Measurements from ENCODE around the gene CYFIP2. TPM values are rescaled to one million over a fixed set of nuclear protein-coding genes. Genes with fewer than 3 reads are reported as not detected.

CYFIP2 gene
- total and polyA plus RNA-seq, 10 of the 15 experiments (the other 5 are each of a cell fraction or from before 2014, with no cell fraction given), result 43.4 to 173 (median 96.0) TPM

DNA sequence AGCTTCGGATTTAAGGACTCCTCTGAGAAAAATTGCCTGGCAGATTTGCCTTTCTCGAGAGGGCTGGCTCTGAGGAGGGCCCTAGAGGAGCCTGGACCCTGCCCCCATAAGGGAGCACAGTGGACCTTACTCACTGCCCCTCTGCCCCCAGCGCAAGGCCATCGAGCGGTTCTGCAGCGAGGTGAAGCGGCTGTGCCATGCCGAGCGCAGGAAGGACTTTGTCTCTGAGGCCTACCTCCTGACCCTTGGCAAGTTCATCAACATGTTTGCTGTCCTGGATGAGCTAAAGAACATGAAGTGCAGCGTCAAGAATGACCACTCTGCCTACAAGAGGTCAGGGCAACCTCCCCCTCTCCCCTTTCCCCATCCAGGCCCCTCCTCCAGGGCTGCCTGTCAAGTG lies 34.6 kb downstream of the CYFIP2 start:
- FAIRE-seq, result no peak
- H3K9me3 ChIP-seq (replicated peaks; ENCODE audit: control insufficient read depth, insufficient read depth, low read length), result no peaks in the 10 kb centered on the region
- POLR2A ChIA-PET, result no interaction called here

DNA sequence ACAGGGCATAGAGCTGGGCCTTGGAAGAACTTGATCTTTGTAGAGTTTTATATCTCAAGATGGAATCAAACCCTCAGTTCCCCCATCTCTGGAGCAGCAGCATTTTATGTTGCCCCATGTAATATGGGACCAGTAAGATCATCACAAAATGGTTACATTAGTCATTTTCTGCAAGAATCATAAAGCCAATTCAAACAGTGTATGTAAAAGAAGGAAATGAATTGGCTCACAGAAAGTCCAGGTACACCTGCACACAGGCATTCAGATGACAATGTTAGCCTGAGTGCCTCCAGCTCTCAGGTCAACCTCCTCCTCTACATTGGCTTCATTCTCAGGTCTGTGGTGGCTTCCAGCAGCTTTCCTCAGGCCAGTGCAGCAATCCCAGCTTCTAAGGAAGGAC lies 35.1 kb downstream of the CYFIP2 start:
- ChIA-PET CTCF (interaction anchor here (13.9 kb wide), 1 partner anchor 45 kb away, joined by 213 read pairs; no protein-coding TSS in a partner anchor), RAD21 (ENCODE audit: unreplicated experiment) (no interaction called here), POLR2A (no interaction called here), SMC1A (ENCODE audit: uncharacterized antibody, unreplicated experiment) (interaction anchor here (1.1 to 1.4 kb wide), 2 partner anchors 26 to 47 kb away, joined by 3 to 4 read pairs; no protein-coding TSS in a partner anchor)
- Histone ChIP-seq H3K9ac (ENCODE audit: control insufficient read depth, insufficient read depth, low read length) (no peak overlapping the region), H2AFZ (ENCODE audit: control insufficient read depth, low read depth, low read length) (no peak overlapping the region), H3K4me3 (no peak overlapping the region), H3K27ac (ENCODE audit: control insufficient read depth, insufficient read depth) (no peak overlapping the region), H4K20me1 (ENCODE audit: control insufficient read depth, insufficient read depth) (no peaks in the 10 kb centered on the region), H3K36me3 (ENCODE audit: control insufficient read depth in 2 of 2, insufficient read depth in 2 of 2, low read length in 1 of 2) (peaks cover 12 to 38% of the 10 kb centered on the region in 2 experiments), H3K4me1 (ENCODE audit: control insufficient read depth, insufficient read depth, low read length) (no peaks in the 10 kb centered on the region), H3K4me2 (ENCODE audit: control insufficient read depth, insufficient read depth) (no peak overlapping the region), H3K27me3 (replicated peaks in 1 of 2; ENCODE audit: control insufficient read depth in 2 of 2, insufficient read depth in 2 of 2, low read length in 1 of 2) (no peaks in the 10 kb centered on the region), H3K9me3 (replicated peaks; ENCODE audit: control insufficient read depth, insufficient read depth, low read length) (no peaks in the 10 kb centered on the region), H3K79me2 (ENCODE audit: control insufficient read depth, insufficient read depth, low read length) (no peaks in the 10 kb centered on the region)
- ATAC-seq (no peak), DNase-seq (ENCODE audit: low read depth, low spot score) (no peak), FAIRE-seq (no peak)
- no TSS peak for BruUV-seq (replicated peaks)
- in situ Hi-C loops (cut with MboI) (no loop called here), intact Hi-C loops (cut with micrococcal nuclease; ENCODE audit: unreplicated experiment) (no loop called here)
- TF ChIP-seq, protein P1, sequence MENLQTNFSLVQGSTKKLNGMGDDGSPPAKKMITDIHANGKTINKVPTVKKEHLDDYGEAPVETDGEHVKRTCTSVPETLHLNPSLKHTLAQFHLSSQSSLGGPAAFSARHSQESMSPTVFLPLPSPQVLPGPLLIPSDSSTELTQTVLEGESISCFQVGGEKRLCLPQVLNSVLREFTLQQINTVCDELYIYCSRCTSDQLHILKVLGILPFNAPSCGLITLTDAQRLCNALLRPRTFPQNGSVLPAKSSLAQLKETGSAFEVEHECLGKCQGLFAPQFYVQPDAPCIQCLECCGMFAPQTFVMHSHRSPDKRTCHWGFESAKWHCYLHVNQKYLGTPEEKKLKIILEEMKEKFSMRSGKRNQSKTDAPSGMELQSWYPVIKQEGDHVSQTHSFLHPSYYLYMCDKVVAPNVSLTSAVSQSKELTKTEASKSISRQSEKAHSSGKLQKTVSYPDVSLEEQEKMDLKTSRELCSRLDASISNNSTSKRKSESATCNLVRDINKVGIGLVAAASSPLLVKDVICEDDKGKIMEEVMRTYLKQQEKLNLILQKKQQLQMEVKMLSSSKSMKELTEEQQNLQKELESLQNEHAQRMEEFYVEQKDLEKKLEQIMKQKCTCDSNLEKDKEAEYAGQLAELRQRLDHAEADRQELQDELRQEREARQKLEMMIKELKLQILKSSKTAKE (IDR thresholded peaks at IDR 0.05; ENCODE audit: low read depth, poor library complexity, severe bottlenecking), result no peak
- TF ChIP-seq ATF2 (IDR thresholded peaks at IDR 0.05; ENCODE audit: low read length) (no peak), E2F8 (IDR thresholded peaks at IDR 0.05; ENCODE audit: low read depth, partially characterized antibody) (no peak)

More for the DNA sequence above, 34.6 kb downstream of the CYFIP2 start:
- no peak overlapping the region for H3K4me2 ChIP-seq (ENCODE audit: control insufficient read depth, insufficient read depth)
- ChIA-PET SMC1A (ENCODE audit: uncharacterized antibody, unreplicated experiment) (interaction anchor here (1.1 to 1.6 kb wide), 3 partner anchors 15 to 46 kb away, joined by 3 to 4 read pairs (median 4); no protein-coding TSS in a partner anchor), CTCF (interaction anchor here (1.2 to 13.9 kb wide), 2 partner anchors 28 to 45 kb away, joined by 3 to 213 read pairs; no protein-coding TSS in a partner anchor), RAD21 (ENCODE audit: unreplicated experiment) (no interaction called here)
- no peak overlapping the region for H3K9ac ChIP-seq (ENCODE audit: control insufficient read depth, insufficient read depth, low read length)
- H3K27ac ChIP-seq (ENCODE audit: control insufficient read depth, insufficient read depth), result no peak overlapping the region
- no peaks in the 10 kb centered on the region for H3K4me1 ChIP-seq (ENCODE audit: control insufficient read depth, insufficient read depth, low read length)
- in situ Hi-C loops (cut with MboI) (no loop called here), intact Hi-C loops (cut with micrococcal nuclease; ENCODE audit: unreplicated experiment) (no loop called here)
- H2AFZ ChIP-seq (ENCODE audit: control insufficient read depth, low read depth, low read length), result no peak overlapping the region
- DNase-seq (ENCODE audit: low read depth, low spot score), result no peak
- BruUV-seq (replicated peaks), result no TSS peak
- no peaks in the 10 kb centered on the region for H3K27me3 ChIP-seq (replicated peaks in 1 of 2; ENCODE audit: control insufficient read depth in 2 of 2, insufficient read depth in 2 of 2, low read length in 1 of 2)
- H3K4me3 ChIP-seq, result no peak overlapping the region
- peaks cover 12 to 36% of the 10 kb centered on the region in 2 experiments for H3K36me3 ChIP-seq (ENCODE audit: control insufficient read depth in 2 of 2, insufficient read depth in 2 of 2, low read length in 1 of 2)
- ATAC-seq, result no peak
- 98% methylated on average over 9 of the region's 10 CpGs for WGBS (ENCODE audit: insufficient coverage, insufficient replicate concordance, low lambda C conversion rate, missing lambda C conversion rate)
- TF ChIP-seq, protein P2, sequence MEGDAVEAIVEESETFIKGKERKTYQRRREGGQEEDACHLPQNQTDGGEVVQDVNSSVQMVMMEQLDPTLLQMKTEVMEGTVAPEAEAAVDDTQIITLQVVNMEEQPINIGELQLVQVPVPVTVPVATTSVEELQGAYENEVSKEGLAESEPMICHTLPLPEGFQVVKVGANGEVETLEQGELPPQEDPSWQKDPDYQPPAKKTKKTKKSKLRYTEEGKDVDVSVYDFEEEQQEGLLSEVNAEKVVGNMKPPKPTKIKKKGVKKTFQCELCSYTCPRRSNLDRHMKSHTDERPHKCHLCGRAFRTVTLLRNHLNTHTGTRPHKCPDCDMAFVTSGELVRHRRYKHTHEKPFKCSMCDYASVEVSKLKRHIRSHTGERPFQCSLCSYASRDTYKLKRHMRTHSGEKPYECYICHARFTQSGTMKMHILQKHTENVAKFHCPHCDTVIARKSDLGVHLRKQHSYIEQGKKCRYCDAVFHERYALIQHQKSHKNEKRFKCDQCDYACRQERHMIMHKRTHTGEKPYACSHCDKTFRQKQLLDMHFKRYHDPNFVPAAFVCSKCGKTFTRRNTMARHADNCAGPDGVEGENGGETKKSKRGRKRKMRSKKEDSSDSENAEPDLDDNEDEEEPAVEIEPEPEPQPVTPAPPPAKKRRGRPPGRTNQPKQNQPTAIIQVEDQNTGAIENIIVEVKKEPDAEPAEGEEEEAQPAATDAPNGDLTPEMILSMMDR (IDR thresholded peaks at IDR 0.05 in 2 of 3, conservative IDR thresholded peaks at IDR 0.05 in 1 of 3; ENCODE audit: control insufficient read depth in 2 of 3, extremely low read depth in 1 of 3, insufficient read depth in 1 of 3, low read depth in 3 of 3, low read length in 3 of 3), result no peak
- TF ChIP-seq ESRRA (IDR thresholded peaks at IDR 0.05; ENCODE audit: low read length) (no peak), ZNF384 (IDR thresholded peaks at IDR 0.05; ENCODE audit: borderline replicate concordance, low read depth, low read length) (no peak), HDAC2 (IDR thresholded peaks at IDR 0.05) (no peak), BACH1 (IDR thresholded peaks at IDR 0.05; ENCODE audit: borderline replicate concordance) (no peak), TARDBP (IDR thresholded peaks at IDR 0.05; ENCODE audit: borderline replicate concordance) (no peak)
- H4K20me1 ChIP-seq (ENCODE audit: control insufficient read depth, insufficient read depth), result no peaks in the 10 kb centered on the region
- no peaks in the 10 kb centered on the region for H3K79me2 ChIP-seq (ENCODE audit: control insufficient read depth, insufficient read depth, low read length)
